NCI-H2196 (cell line): ENCODE data around the gene ACTL10.

ENCODE experiments used
- DNase-seq: peaks from one replicate; lab custom pipeline; 2025; ENCODE audit not compliant: unreplicated experiment; lab: John Stamatoyannopoulos, UW

The ACTL10 gene

GRCh38 chr20:33648396-33649004, 18.2 kb upstream of the ACTL10 start:
- no peak for DNase-seq

GRCh38 chr20:33649201-33649681, 17.5 kb upstream of the ACTL10 start:
- DNase-seq: no peak

GRCh38 chr20:33650111-33650752, 16.5 kb upstream of the ACTL10 start:
- no peak for DNase-seq

GRCh38 chr20:33650753-33651561, 15.8 kb upstream of the ACTL10 start:
- DNase-seq: no peak

GRCh38 chr20:33651562-33652048, 15.1 kb upstream of the ACTL10 start:
- no peak for DNase-seq

GRCh38 chr20:33653218-33653899, 13.4 kb upstream of the ACTL10 start:
- peak; percentile 53 for DNase-seq

GRCh38 chr20:33653900-33654596, 12.7 kb upstream of the ACTL10 start:
- DNase-seq: peak; percentile 90

- no peak for DNase-seq
These were observed 12.0 kb upstream of the ACTL10 start for GRCh38 chr20:33654680-33655161.

GRCh38 chr20:33655164-33655563, 11.6 kb upstream of the ACTL10 start:
- DNase-seq: no peak

GRCh38 chr20:33656010-33656782, 10.5 kb upstream of the ACTL10 start:
- no peak for DNase-seq

- no peak for DNase-seq
These were observed 9.7 kb upstream of the ACTL10 start for GRCh38 chr20:33656783-33657703.

- DNase-seq: no peak
These were observed 9.0 kb upstream of the ACTL10 start for GRCh38 chr20:33657704-33658095.

- no peak for DNase-seq
These were observed 8.2 kb upstream of the ACTL10 start for GRCh38 chr20:33658510-33658909.

- DNase-seq: no peak
These were observed 7.8 kb upstream of the ACTL10 start for GRCh38 chr20:33658929-33659328.

- no peak for DNase-seq
These were observed 7.3 kb upstream of the ACTL10 start for GRCh38 chr20:33659341-33660034.

GRCh38 chr20:33660035-33660684, 6.6 kb upstream of the ACTL10 start:
- no peak for DNase-seq

- DNase-seq: no peak
These were observed 6.1 kb upstream of the ACTL10 start for GRCh38 chr20:33660685-33661058.

- DNase-seq: no peak
These were observed 4.6 kb upstream of the ACTL10 start, which contains the start of gene C20orf144 for GRCh38 chr20:33662172-33662571. TSS of gene C20orf144 (plus strand) at chr20:33662327. CDS start at chr20:33662346, 19 bp downstream.
